GM12874 (cell line): ENCODE measurements around the gene RASD1.

Experiments
- TF ChIP-seq, protein P1 (sequence below): IDR thresholded peaks from 2 replicates; pipeline ENCODE4 v1.5.1; 2011; ENCODE audit warnings: low read depth, mild to moderate bottlenecking, control low read depth, low read length, moderate library complexity; ENCODE audit not compliant: insufficient read depth

Gene RASD1

DNA sequence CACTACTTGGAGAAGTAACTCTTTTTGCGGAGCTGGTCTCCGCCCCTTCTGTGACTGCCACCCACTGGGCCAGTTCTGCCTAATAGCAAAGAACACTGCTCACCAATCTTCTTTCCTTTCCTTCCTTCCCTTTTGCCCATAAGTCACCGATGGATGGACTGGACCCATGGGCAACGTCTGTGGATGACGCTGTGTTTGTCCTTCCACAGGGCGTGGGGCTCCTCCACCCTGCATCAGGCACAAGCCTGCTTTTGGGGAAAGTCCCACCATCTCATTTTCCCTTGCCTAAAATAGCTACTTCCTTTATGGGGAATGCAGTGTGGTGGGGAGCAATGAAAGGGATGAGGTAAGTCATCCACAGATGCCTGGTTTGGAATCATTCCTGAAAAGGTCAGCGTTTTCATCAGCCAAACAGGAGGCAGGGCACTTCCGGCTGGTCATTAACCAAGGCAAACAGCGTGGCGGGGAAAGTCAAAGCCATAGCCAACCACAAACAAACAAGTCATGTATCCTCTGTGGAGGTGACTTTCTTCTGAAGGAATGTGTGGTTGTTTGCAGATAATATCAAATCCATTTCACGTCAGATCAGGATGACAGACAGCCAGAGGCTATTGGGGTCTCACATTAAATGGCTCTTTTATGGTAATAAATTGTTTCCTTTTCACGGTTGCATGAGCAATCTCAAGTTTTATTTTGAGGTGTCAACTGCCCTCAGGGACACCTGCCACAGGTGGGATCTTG lies 50.1 kb downstream of the RASD1 start:
- TF ChIP-seq, protein P1, sequence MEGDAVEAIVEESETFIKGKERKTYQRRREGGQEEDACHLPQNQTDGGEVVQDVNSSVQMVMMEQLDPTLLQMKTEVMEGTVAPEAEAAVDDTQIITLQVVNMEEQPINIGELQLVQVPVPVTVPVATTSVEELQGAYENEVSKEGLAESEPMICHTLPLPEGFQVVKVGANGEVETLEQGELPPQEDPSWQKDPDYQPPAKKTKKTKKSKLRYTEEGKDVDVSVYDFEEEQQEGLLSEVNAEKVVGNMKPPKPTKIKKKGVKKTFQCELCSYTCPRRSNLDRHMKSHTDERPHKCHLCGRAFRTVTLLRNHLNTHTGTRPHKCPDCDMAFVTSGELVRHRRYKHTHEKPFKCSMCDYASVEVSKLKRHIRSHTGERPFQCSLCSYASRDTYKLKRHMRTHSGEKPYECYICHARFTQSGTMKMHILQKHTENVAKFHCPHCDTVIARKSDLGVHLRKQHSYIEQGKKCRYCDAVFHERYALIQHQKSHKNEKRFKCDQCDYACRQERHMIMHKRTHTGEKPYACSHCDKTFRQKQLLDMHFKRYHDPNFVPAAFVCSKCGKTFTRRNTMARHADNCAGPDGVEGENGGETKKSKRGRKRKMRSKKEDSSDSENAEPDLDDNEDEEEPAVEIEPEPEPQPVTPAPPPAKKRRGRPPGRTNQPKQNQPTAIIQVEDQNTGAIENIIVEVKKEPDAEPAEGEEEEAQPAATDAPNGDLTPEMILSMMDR: no peak

DNA sequence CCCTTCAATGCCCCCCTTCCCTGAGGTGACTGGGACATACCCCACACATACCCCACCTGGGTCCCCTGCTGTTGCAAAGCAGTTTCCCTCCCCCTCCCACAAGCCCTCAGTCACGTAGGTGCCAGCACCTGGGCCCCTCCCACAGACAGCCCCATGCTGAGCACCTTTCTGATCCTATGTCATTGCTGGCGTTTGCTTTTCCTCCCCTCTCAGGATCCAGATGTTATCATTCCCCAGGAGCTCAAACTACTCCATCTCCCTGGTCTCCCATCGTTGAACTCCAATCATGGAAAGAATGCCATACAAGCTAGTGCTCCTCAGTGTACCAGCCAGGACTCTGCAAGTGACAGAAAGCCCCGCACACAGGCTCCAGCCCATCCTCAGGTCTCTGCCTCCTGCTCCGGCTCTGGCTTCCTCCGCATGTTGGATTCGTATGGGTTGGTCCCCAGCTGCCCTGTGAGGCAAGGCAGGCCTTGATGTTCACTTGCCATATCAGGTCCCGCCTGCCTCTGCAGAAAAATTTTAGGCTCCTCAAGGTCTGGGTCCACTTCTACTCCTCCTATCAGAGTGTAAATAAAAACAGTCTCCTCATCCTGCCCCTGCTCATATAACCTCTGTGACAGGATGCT lies 50.8 kb downstream of the RASD1 start:
- TF ChIP-seq, protein P1: no peak
